ENCODE data around the gene VPS4A. TPM values are rescaled to one million over a fixed set of nuclear protein-coding genes. Genes with fewer than 3 reads are reported as not detected.
A peak's percentile ranks its signal among the peaks of the same experiment; 100 is the strongest.
"Not testable (repeated sequence)": the region's sequence is repeated elsewhere in the genome, so short reads cannot be mapped to it uniquely, and the experiment has no call there.

Gene VPS4A
- total RNA-seq, 1 donor from 2014 or later, result 38.9 TPM

DNA sequence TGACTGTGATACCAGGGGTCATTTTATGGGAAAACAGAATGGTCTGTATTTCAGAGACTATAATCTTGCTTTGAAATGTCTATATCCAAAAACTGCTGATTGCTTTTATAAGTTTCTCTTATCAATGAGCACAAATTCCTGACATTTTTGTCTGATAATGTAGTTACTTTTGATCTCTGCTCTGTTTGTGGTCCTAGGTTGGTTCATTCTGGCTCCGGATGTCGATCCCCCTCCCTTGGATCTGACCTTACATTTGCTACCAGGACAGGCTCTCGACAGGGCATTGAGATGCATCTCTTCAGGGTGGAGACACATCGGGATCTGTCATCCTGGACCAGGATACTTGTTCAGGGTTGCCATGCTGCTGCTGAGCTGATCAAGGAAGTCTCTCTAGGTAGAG is 27.3 kb upstream of the VPS4A start:
- Mint-ChIP-seq H3K4me1 (ENCODE audit: low read depth, unreplicated experiment) (no peaks in the 10 kb centered on the region), H3K9me3 (ENCODE audit: unreplicated experiment) (peaks cover 2% of the 10 kb centered on the region), H3K4me3 (ENCODE audit: unreplicated experiment) (no peak overlapping the region), H3K27ac (ENCODE audit: unreplicated experiment) (no peak overlapping the region), H3K36me3 (ENCODE audit: unreplicated experiment) (no peaks in the 10 kb centered on the region), H3K27me3 (ENCODE audit: unreplicated experiment) (no peaks in the 10 kb centered on the region)
- DNase-seq, result no peak
- TF ChIP-seq, protein P1, sequence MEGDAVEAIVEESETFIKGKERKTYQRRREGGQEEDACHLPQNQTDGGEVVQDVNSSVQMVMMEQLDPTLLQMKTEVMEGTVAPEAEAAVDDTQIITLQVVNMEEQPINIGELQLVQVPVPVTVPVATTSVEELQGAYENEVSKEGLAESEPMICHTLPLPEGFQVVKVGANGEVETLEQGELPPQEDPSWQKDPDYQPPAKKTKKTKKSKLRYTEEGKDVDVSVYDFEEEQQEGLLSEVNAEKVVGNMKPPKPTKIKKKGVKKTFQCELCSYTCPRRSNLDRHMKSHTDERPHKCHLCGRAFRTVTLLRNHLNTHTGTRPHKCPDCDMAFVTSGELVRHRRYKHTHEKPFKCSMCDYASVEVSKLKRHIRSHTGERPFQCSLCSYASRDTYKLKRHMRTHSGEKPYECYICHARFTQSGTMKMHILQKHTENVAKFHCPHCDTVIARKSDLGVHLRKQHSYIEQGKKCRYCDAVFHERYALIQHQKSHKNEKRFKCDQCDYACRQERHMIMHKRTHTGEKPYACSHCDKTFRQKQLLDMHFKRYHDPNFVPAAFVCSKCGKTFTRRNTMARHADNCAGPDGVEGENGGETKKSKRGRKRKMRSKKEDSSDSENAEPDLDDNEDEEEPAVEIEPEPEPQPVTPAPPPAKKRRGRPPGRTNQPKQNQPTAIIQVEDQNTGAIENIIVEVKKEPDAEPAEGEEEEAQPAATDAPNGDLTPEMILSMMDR (IDR thresholded peaks at IDR 0.05; ENCODE audit: partially characterized antibody, unreplicated experiment), result no peak

- Mint-ChIP-seq H3K9me3 (ENCODE audit: unreplicated experiment) (peaks cover 2% of the 10 kb centered on the region), H3K36me3 (ENCODE audit: unreplicated experiment) (no peaks in the 10 kb centered on the region), H3K4me1 (ENCODE audit: low read depth, unreplicated experiment) (no peaks in the 10 kb centered on the region), H3K27me3 (ENCODE audit: unreplicated experiment) (no peaks in the 10 kb centered on the region), H3K27ac (ENCODE audit: unreplicated experiment) (no peak overlapping the region), H3K4me3 (ENCODE audit: unreplicated experiment) (no peak overlapping the region)
- TF ChIP-seq, protein P1 (IDR thresholded peaks at IDR 0.05; ENCODE audit: partially characterized antibody, unreplicated experiment), result no peak
- no peak for DNase-seq
These were observed 25.9 kb upstream of the VPS4A start for GRCh38 chr16:69285240-69285639.

- no peak for DNase-seq
- Mint-ChIP-seq H3K4me3 (ENCODE audit: unreplicated experiment) (no peak overlapping the region), H3K27me3 (ENCODE audit: unreplicated experiment) (no peaks in the 10 kb centered on the region), H3K9me3 (ENCODE audit: unreplicated experiment) (no peaks in the 10 kb centered on the region), H3K27ac (ENCODE audit: unreplicated experiment) (no peak overlapping the region), H3K4me1 (ENCODE audit: low read depth, unreplicated experiment) (no peaks in the 10 kb centered on the region), H3K36me3 (ENCODE audit: unreplicated experiment) (no peaks in the 10 kb centered on the region)
- TF ChIP-seq, protein P1 (IDR thresholded peaks at IDR 0.05; ENCODE audit: partially characterized antibody, unreplicated experiment), result peak; percentile 81
These were observed 24.0 kb upstream of the VPS4A start for GRCh38 chr16:69286941-69287713.

- not testable (repeated sequence) for H3K9me3 Mint-ChIP-seq (ENCODE audit: unreplicated experiment); H3K4me3 Mint-ChIP-seq (ENCODE audit: unreplicated experiment); H3K36me3 Mint-ChIP-seq (ENCODE audit: unreplicated experiment); DNase-seq; H3K27ac Mint-ChIP-seq (ENCODE audit: unreplicated experiment); H3K27me3 Mint-ChIP-seq (ENCODE audit: unreplicated experiment); H3K4me1 Mint-ChIP-seq (ENCODE audit: low read depth, unreplicated experiment)
These were observed 19.5 kb upstream of the VPS4A start for GRCh38 chr16:69291657-69292056.

DNA sequence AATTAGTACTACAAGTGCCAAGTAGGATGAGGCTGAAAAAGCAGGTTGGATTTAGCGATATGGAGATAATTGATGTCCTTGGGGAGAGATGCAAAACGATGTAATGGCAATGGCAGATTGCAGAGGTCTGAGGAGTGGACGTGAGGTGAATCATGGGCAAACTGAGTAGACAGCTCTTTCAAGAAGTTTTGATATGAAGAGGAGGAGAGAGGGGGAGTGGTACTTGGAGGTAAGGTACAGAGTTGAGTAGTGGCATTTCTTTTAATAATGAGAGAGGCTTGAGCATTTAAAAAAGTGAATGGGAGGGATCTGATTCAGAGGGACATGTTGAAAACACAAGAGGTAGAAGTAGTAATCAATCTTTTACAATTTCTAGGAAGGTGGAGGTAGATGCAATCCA is 17.7 kb upstream of the VPS4A start:
- Mint-ChIP-seq H3K27me3 (ENCODE audit: unreplicated experiment) (peaks cover 4% of the 10 kb centered on the region), H3K4me3 (ENCODE audit: unreplicated experiment) (peak overlapping the region; percentile 2), H3K36me3 (ENCODE audit: unreplicated experiment) (no peaks in the 10 kb centered on the region), H3K27ac (ENCODE audit: unreplicated experiment) (peak overlapping the region; percentile 20), H3K4me1 (ENCODE audit: low read depth, unreplicated experiment) (peaks cover 8% of the 10 kb centered on the region), H3K9me3 (ENCODE audit: unreplicated experiment) (peaks cover 4% of the 10 kb centered on the region)
- no peak for DNase-seq
- TF ChIP-seq, protein P1 (IDR thresholded peaks at IDR 0.05; ENCODE audit: partially characterized antibody, unreplicated experiment), result no peak

Data from glutamatergic neuron (in vitro differentiated cells).